ENCODE results near the gene ADRA2A.

The ADRA2A gene

DNA sequence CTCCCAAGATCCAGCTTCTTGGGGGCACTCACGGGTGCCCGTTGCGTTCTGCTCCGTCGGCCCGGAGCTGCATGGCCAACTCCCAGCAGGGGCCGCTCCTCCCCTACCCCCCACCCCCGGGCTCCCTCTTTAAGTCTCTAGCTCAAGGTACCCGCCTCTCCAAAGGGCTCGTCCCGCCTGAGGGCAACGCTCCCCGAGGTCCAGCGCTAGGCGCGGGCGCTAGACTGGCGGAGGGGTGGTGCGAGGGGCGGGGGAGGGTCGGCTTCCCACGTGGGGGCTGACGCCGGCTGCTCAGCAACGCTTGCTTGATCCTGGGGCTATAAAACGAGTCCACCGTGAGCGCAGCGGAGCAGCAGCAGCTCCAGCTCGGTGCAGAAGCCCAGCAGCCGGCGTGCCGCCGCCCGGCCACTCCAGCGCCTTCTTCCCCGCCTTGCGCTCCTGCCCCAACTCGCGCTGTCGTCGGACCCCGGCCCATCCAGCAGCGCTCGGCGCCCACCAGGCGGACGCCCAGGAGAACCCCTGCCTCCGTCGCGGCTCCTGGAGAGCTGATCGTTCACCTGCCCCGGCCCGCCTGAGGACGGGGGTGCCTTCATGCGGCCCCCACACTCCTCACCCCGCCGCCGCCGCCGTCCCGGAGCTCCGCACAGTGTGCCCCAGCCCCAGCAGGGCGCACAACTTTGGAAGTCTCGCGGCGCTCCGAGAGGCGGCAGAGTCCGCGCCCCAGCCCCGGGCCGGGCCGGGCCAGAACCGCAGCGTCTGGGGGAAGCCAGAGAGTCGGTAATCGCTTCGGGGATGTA, at the start of gene ADRA2A:
Gene ADRA2A (plus strand): TSS at position 348 of the 797 bp plus-strand sequence. CDS start 968 bp downstream, outside the sequence.
- no peak for DNase-seq (ENCODE audit: low read depth in 2 of 2)

DNA sequence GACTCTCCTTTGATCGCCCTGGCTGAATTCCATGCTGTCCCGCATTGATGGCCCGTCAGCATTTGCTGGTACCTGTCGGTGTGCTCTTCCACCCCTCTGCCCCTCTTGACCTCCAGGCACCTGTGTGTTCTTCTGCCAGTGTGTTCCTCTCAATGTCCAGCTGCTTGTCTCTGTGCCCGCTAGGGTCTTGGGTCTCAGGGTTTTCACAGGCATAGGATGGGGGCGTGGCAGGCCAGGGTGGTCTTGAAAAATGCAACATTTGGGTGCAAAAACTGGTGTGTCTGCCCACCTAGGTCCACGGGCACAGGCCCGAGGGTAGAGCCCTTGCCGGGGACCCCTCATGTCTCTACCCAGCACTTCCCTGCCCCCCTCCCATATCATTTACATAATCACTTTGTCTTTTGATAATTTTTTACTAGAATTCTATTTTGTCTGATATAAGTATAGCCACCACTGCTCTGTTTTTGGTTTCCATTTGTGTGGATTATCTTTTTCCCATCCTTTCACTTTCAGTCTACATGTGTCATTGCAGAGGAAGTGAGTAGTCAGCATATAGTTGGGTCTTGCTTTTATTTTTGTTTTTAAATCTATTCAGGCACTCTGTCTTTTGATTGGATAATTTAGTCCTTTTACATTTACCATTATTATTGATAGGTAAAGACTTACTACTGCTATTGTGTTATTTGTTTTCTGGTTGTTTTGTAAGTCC, 46.6 kb upstream of the ADRA2A start:
- no peak for DNase-seq (ENCODE audit: low read depth in 2 of 2)

GRCh38 chr10:111034598-111035310, 42.1 kb upstream of the ADRA2A start:
- no peak for DNase-seq (ENCODE audit: low read depth in 2 of 2)

DNA sequence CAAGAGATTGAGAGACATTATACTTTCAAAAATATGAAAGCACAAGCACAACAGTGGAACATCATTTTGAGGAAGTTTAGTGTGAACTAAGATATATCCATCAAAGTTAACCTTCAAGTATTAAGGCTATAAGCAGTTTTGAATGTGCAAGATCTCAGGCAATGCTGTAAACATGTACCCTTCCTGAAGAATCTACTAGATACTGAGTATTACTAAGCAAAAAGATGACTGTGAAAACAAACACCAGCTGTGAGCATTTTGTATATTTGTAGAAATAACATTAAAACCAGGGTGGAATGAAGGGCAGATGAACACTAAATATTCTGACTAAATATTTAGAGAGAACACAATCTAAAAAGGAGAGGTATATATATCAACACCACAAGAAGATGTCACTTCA, 41.3 kb upstream of the ADRA2A start:
- DNase-seq (ENCODE audit: low read depth in 2 of 2), result no peak

- no peak for DNase-seq (ENCODE audit: low read depth in 2 of 2)
These were observed 39.0 kb upstream of the ADRA2A start for GRCh38 chr10:111037858-111038257.

- DNase-seq (ENCODE audit: low read depth in 2 of 2), result no peak
These were observed 37.3 kb upstream of the ADRA2A start for GRCh38 chr10:111039522-111039921.

GRCh38 chr10:111057006-111057405, 19.8 kb upstream of the ADRA2A start:
- no peak for DNase-seq (ENCODE audit: low read depth in 2 of 2)

- no peak for DNase-seq (ENCODE audit: low read depth in 2 of 2)
These were observed 13.4 kb upstream of the ADRA2A start for GRCh38 chr10:111063471-111063870.

DNA sequence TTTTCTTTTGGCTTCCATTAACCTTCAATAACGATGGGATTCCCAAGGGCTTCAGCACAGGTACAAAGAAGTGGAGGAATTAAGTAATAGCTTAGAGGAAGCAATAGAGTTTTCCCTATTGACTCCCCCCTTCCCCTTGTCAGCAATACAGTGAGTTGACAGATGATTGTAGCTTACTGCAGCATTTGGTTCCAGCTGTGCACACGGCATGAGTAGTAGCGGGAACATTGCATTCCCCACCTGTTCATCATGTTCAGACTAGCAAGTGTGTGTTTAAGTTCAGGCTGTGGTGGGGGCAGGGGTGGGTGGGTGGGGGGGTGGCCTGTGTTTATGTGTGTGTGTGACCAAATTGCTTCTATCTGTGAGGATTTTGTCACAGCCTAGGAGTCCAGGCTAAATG, 4.6 kb upstream of the ADRA2A start:
- DNase-seq (ENCODE audit: low read depth in 2 of 2), result no peak

DNA sequence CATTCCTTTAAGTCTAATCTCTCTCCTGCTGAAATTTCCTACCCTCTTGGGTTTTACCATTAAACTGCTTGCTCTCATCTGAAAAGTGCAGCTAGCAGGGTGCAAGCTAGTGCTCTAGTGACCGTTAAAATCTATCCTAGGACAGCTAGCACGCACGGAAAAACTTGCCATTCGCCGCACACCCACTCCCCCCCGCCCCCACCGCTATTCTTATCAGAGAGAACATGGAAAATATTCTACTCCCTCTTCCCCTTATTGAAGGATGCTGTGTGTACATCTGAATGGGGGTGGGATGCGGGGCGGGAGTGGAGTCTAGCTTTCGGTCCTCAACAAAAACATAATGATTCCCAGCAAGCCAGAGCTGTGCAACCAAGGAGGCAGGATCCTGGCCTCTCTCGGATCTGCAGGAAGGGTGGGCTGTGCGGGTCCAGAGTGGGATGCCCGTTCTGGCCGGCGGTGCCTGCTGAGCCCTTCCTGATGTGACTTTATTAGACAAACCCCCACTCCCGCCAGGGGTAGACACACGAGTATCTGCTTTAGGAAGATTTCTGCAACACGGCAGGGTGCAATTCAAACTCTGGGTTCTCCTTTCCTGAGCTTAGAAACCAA, 1.1 kb upstream of the ADRA2A start:
- no peak for DNase-seq (ENCODE audit: low read depth in 2 of 2)

GRCh38 chr10:111076191-111076681, 593 bp upstream of the ADRA2A start:
- DNase-seq (ENCODE audit: low read depth in 2 of 2), result peak in 1 of 2 donors; percentile 13

DNA sequence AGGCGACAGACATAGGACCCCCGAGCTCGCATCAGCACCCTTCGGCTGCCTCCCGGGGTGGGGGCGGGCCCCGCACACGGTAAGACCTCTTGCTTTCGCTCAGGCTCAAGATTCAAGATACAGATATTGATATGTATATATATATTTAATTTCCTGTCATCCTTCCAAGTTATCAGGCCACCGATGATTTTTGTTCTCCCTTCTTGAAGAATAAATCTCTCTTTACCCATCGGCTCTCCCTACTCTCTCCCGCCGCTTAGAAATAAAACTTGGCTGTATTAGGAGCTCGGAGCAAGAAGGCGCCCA, 603 bp downstream of the ADRA2A start:
- DNase-seq (ENCODE audit: low read depth in 2 of 2), result no peak

GRCh38 chr10:111077785-111078504, 1.1 kb downstream of the ADRA2A start:
- no peak for DNase-seq (ENCODE audit: low read depth in 2 of 2)

GRCh38 chr10:111078505-111079185, 1.8 kb downstream of the ADRA2A start:
- no peak for DNase-seq (ENCODE audit: low read depth in 2 of 2)

DNA sequence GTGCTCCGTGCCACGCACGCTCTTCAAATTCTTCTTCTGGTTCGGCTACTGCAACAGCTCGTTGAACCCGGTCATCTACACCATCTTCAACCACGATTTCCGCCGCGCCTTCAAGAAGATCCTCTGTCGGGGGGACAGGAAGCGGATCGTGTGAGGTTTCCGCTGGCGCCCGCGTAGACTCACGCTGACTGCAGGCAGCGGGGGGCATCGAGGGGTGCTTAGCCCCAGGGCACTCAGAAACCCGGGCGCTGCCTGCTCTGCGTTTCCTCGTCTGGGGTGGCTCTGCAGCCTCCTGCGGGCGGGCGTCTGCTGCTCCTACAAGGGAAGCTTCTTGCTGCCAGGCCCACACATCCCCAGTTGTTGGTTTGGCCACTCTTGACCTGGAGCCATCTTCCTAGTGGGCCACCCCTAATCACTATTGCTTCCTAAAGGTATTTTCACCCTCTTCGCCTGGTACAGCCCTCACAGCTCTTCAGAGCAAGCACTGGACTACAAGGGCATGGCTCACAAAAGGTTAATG, 2.5 kb downstream of the ADRA2A start:
- no peak for DNase-seq (ENCODE audit: low read depth in 2 of 2)

DNA sequence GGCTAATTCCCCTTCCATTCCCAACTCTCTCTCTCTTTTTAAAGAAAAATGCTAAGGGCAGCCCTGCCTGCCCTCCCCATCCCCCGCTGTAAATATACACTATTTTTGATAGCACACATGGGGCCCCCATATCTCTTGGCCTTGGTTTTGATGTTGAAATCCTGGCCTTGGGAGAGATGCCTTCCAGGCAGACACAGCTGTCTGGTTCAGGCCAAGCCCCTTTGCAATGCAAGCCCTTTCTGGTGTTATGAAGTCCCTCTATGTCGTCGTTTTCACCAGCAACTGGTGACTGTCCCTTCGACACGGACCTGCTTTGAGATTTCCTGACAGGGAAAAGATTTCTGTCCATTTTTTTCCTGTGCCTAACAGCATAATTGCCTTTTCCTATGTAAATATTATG, 3.0 kb downstream of the ADRA2A start:
- no peak for DNase-seq (ENCODE audit: low read depth in 2 of 2)

GRCh38 chr10:111080224-111080623, 3.4 kb downstream of the ADRA2A start:
- no peak for DNase-seq (ENCODE audit: low read depth in 2 of 2)

DNA sequence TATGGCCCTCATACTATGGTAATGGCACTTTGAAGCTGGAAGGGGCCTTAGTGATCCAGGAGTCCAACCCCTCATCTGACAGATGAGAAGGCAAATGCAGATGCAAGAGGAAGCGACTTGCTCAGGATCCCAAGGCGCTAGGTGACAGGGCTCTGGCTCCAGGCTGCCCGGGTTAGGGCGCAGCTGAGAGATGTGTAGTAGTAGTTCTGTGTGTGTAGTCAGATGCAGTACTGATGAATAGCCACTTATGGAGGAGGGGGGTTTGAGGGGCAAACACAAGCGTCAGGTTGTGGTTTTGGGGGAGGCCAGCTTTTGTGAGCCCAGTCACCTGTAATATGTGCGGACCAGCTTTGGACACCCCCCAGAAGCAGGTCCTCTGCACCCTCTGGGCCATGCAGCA, 4.8 kb downstream of the ADRA2A start:
- no peak for DNase-seq (ENCODE audit: low read depth in 2 of 2)

DNA sequence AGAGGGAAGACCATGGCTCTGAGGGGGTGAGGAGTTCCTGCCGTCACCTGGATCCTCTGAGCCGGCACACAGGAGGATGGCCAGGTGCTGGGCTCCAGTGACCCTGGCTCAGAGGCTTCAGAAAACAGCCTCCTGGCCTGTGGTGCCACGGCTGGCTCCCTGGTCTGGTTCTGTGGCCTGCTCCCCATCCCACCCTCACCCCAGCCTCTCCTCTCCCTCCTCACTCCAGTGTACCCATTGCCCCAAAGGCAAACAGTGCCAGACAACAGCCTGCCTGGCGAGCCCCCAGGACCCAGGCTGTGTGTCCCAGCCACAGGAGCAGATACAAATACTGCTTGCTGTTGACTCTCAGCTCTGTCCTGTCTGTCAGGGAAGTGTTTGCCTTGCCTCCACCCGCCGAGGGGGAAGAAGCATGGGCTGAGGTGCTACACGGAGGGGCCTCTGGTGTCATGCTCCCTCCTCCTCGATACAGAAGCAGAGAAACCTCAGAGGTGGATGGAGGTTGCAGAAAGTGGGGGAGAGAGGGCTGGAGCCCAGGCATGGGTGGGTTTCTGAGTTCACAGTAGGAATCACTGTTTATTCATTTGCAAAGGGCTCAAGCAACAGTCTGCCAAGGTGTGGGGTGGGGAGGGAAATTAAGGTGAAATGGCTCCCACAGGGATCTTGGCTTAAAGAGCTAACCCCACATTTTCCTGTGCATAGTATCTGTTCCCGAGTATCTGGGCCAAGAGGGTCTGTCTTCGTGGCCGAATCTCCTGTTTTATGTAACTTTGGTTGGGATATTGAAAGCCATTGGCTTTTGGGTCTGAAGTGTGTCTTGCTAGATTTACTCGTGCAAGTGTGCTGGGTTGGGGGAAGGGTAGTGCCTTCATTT, 5.5 kb downstream of the ADRA2A start:
- DNase-seq (ENCODE audit: low read depth in 2 of 2), result no peak
